DND-41 (cell line): ENCODE measurements around the gene PPA2.

Experiments
- ATAC-seq: fragments of 200-7000 bp; cut with Tn5 transposase; 3 replicates; pipeline ENCODE4 v1.9.1; 2021; ENCODE audit warnings: low read depth; ENCODE audit not compliant: insufficient read depth
- DNase-seq: peaks from one replicate; pipeline ENCODE4 v3.0.0-alpha.2; 2020
- H2AFZ ChIP-seq: 2 replicates; pipeline ENCODE4 v1.6.0; 2012; ENCODE audit warnings: low read depth, low read length
- H3K27ac ChIP-seq: 2 replicates; pipeline ENCODE4 v1.5.1; 2012; ENCODE audit warnings: low read length, inconsistent platforms
- H3K27me3 ChIP-seq: fragments of 200-600 bp; sonication (generic); 2 replicates; pipeline ENCODE4 v1.6.0; 2012; ENCODE audit warnings: low read length, mild to moderate bottlenecking, inconsistent platforms; ENCODE audit not compliant: insufficient read depth, poor library complexity
- H3K36me3 ChIP-seq: 2 replicates; pipeline ENCODE4 v1.5.1; 2012; ENCODE audit warnings: low read length, inconsistent platforms; ENCODE audit not compliant: insufficient read depth
- H3K4me1 ChIP-seq: 2 replicates; pipeline ENCODE4 v1.5.1; 2012; ENCODE audit warnings: mild to moderate bottlenecking, low read length; ENCODE audit not compliant: insufficient read depth
- H3K4me2 ChIP-seq: 2 replicates; pipeline ENCODE4 v1.6.0; 2012; ENCODE audit warnings: mild to moderate bottlenecking, moderate library complexity, low read length, inconsistent platforms; ENCODE audit not compliant: insufficient read depth
- H3K4me3 ChIP-seq, 2 experiments: fragments of 200-600 bp in 1 of 2; shearing (Covaris generic) in 1 of 2; 2 replicates each; pipeline ENCODE4 v1.5.1; 2012 to 2016; ENCODE audit warnings: inconsistent platforms in 2 of 2, low read length in 2 of 2, mild to moderate bottlenecking in 2 of 2, low read depth in 1 of 2, moderate library complexity in 1 of 2
- H3K79me2 ChIP-seq: 2 replicates; pipeline ENCODE4 v1.6.0; 2012; ENCODE audit warnings: low read length, inconsistent platforms; ENCODE audit not compliant: insufficient read depth
- H3K9ac ChIP-seq: 2 replicates; pipeline ENCODE4 v1.6.0; 2012; ENCODE audit warnings: low read depth, mild to moderate bottlenecking, inconsistent platforms, low read length, moderate library complexity
- H3K9me3 ChIP-seq: 2 replicates; pipeline ENCODE4 v1.5.1; 2012; ENCODE audit warnings: low read length, moderate library complexity, mild to moderate bottlenecking, inconsistent platforms; ENCODE audit not compliant: insufficient read depth, severe bottlenecking
- H4K20me1 ChIP-seq: 2 replicates; pipeline ENCODE4 v1.6.0; 2012; ENCODE audit warnings: low read length; ENCODE audit not compliant: insufficient read depth
- CTCF ChIP-seq: IDR thresholded peaks from 2 replicates; pipeline ENCODE4 v1.5.1; 2012; ENCODE audit warnings: borderline replicate concordance, low read length, moderate library complexity, mild to moderate bottlenecking; ENCODE audit not compliant: poor library complexity, severe bottlenecking; ENCODE audit errors: extremely low read depth
- EZH2 ChIP-seq: IDR thresholded peaks from 3 replicates; pipeline ENCODE4 v1.6.1; 2012; ENCODE audit warnings: borderline replicate concordance, low read depth, mild to moderate bottlenecking, moderate library complexity, low read length, inconsistent platforms; ENCODE audit not compliant: severe bottlenecking

PPA2 gene

GRCh38 chr4:105437637-105438036 is 36.2 kb downstream of the PPA2 start:
- H3K9ac ChIP-seq = no peak overlapping the region
- peaks cover 71% of the 10 kb centered on the region for H3K36me3 ChIP-seq
- no peak for TF ChIP-seq CTCF
- no peak for TF ChIP-seq EZH2
- DNase-seq = no peak
- H3K4me1 ChIP-seq = no peaks in the 10 kb centered on the region
- no peak for ATAC-seq
- no peaks in the 10 kb centered on the region for H3K27me3 ChIP-seq
- H3K79me2 ChIP-seq = no peaks in the 10 kb centered on the region
- no peak overlapping the region for H3K27ac ChIP-seq
- H2AFZ ChIP-seq = no peak overlapping the region
- no peaks in the 10 kb centered on the region for H4K20me1 ChIP-seq
- no peak overlapping the region for H3K4me2 ChIP-seq
- H3K4me3 ChIP-seq = no peak overlapping the region
- peaks cover 6% of the 10 kb centered on the region for H3K9me3 ChIP-seq

GRCh38 chr4:105436414-105436813 is 37.4 kb downstream of the PPA2 start:
- Histone ChIP-seq H3K4me2 (no peak overlapping the region), H4K20me1 (no peaks in the 10 kb centered on the region), H3K9ac (no peak overlapping the region), H3K36me3 (peaks cover 67% of the 10 kb centered on the region), H3K9me3 (peaks cover 6% of the 10 kb centered on the region), H3K4me1 (no peaks in the 10 kb centered on the region), H2AFZ (no peak overlapping the region), H3K4me3 (no peak overlapping the region), H3K79me2 (no peaks in the 10 kb centered on the region), H3K27me3 (no peaks in the 10 kb centered on the region), H3K27ac (no peak overlapping the region)
- DNase-seq = no peak
- ATAC-seq = no peak
- TF ChIP-seq EZH2 (no peak), CTCF (no peak)

- Histone ChIP-seq H2AFZ (no peak overlapping the region), H3K27ac (no peak overlapping the region), H3K4me1 (no peaks in the 10 kb centered on the region), H3K36me3 (peaks cover 62% of the 10 kb centered on the region), H4K20me1 (no peaks in the 10 kb centered on the region), H3K27me3 (no peaks in the 10 kb centered on the region), H3K9ac (no peak overlapping the region), H3K9me3 (peaks cover 6% of the 10 kb centered on the region), H3K4me2 (no peak overlapping the region), H3K4me3 (no peak overlapping the region), H3K79me2 (no peaks in the 10 kb centered on the region)
- ATAC-seq (no peak), DNase-seq (no peak)
- TF ChIP-seq EZH2 (no peak), CTCF (no peak)
Measured at GRCh38 chr4:105434940-105435339, 38.9 kb downstream of the PPA2 start.

GRCh38 chr4:105433421-105433820 is 40.4 kb downstream of the PPA2 start:
- no peaks in the 10 kb centered on the region for H4K20me1 ChIP-seq
- H3K36me3 ChIP-seq = peaks cover 62% of the 10 kb centered on the region
- no peak overlapping the region for H3K9ac ChIP-seq
- H3K27ac ChIP-seq = no peak overlapping the region
- no peak for ATAC-seq
- TF ChIP-seq EZH2 (no peak), CTCF (no peak)
- H3K27me3 ChIP-seq = no peaks in the 10 kb centered on the region
- peaks cover 6% of the 10 kb centered on the region for H3K9me3 ChIP-seq
- no peaks in the 10 kb centered on the region for H3K4me1 ChIP-seq
- H3K4me2 ChIP-seq = no peak overlapping the region
- H2AFZ ChIP-seq = no peak overlapping the region
- H3K4me3 ChIP-seq = no peak overlapping the region
- no peaks in the 10 kb centered on the region for H3K79me2 ChIP-seq
- DNase-seq = no peak
